T-helper 22 cell (primary cell): ENCODE results near the gene FAM187B.
"Not testable (repeated sequence)": the region's sequence is repeated elsewhere in the genome, so short reads cannot be mapped to it uniquely, and the experiment has no call there.

Experiments used
- DNase-seq: peaks from one replicate; pipeline ENCODE4 v3.0.0-alpha.2; 2020; ENCODE audit warnings: low read depth

Gene FAM187B

GRCh38 chr19:35236638-35237400 is 8.3 kb upstream of the FAM187B start:
- no peak for DNase-seq

- no peak for DNase-seq
These were observed 4.4 kb upstream of the FAM187B start for GRCh38 chr19:35232912-35233311.

- no peak for DNase-seq
These were observed 3.6 kb upstream of the FAM187B start for GRCh38 chr19:35231956-35232645.

GRCh38 chr19:35229601-35230000 is 1.1 kb upstream of the FAM187B start:
- no peak for DNase-seq

- DNase-seq: no peak
These were observed 1.8 kb downstream of the FAM187B start for GRCh38 chr19:35226748-35227147.

GRCh38 chr19:35225951-35226350 is 2.6 kb downstream of the FAM187B start:
- DNase-seq: no peak

- no peak for DNase-seq
These were observed 3.6 kb downstream of the FAM187B start for GRCh38 chr19:35224681-35225571.

GRCh38 chr19:35223862-35224505 is 4.6 kb downstream of the FAM187B start:
- no peak for DNase-seq

GRCh38 chr19:35223084-35223790 is 5.3 kb downstream of the FAM187B start:
- no peak for DNase-seq

- no peak for DNase-seq
These were observed 6.0 kb downstream of the FAM187B start for GRCh38 chr19:35222373-35223015.

GRCh38 chr19:35220973-35221590 is 7.5 kb downstream of the FAM187B start:
- DNase-seq: not testable (repeated sequence)

GRCh38 chr19:35220315-35220921 is 8.1 kb downstream of the FAM187B start:
- DNase-seq: no peak

- DNase-seq: no peak
These were observed 9.5 kb downstream of the FAM187B start for GRCh38 chr19:35219008-35219407.

- no peak for DNase-seq
These were observed 10.9 kb downstream of the FAM187B start for GRCh38 chr19:35217649-35217990.

- peak; percentile 12 for DNase-seq
These were observed 11.5 kb downstream of the FAM187B start for GRCh38 chr19:35216833-35217648.

GRCh38 chr19:35216016-35216832 is 12.3 kb downstream of the FAM187B start:
- no peak for DNase-seq

- DNase-seq: no peak
These were observed 13.6 kb downstream of the FAM187B start for GRCh38 chr19:35214766-35215422.
